ENCODE data around the gene PIPOX.

DNA sequence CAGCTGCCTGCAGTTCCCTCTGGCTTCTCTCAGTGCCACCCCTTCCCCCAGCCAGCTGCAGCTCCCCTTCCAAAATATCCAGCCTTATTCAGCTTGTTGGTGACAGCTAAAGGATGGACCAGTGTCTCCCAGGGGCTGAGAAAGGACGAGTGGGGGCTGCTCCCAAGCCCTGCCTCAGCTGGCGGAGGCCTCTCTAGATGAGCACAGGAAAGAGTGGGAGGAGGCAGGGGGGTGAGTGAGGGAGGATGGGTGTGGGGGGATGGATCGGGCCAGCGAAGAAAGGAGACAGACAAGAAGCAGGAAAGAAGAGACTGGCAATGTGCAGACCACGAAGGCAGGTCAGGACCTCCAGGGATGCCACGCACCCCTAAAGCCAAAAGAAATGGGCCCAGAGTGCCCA lies 17.5 kb downstream of the PIPOX start:
- TF ChIP-seq EZH2 (IDR thresholded peaks at IDR 0.05) = no peak
- TF ChIP-seq, protein P1, sequence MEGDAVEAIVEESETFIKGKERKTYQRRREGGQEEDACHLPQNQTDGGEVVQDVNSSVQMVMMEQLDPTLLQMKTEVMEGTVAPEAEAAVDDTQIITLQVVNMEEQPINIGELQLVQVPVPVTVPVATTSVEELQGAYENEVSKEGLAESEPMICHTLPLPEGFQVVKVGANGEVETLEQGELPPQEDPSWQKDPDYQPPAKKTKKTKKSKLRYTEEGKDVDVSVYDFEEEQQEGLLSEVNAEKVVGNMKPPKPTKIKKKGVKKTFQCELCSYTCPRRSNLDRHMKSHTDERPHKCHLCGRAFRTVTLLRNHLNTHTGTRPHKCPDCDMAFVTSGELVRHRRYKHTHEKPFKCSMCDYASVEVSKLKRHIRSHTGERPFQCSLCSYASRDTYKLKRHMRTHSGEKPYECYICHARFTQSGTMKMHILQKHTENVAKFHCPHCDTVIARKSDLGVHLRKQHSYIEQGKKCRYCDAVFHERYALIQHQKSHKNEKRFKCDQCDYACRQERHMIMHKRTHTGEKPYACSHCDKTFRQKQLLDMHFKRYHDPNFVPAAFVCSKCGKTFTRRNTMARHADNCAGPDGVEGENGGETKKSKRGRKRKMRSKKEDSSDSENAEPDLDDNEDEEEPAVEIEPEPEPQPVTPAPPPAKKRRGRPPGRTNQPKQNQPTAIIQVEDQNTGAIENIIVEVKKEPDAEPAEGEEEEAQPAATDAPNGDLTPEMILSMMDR (IDR thresholded peaks at IDR 0.05) = no peak
